Body of pancreas (tissue), 4 donors: ENCODE data around the gene DDX50. TPM values are rescaled to one million over a fixed set of nuclear protein-coding genes. Genes with fewer than 3 reads are reported as not detected.
"Not testable (repeated sequence)": the region's sequence is repeated elsewhere in the genome, so short reads cannot be mapped to it uniquely, and the experiment has no call there.

Experiments
- ATAC-seq: fragments of 150-250 bp; one replicate; pipeline ENCODE4 v1.9.1; 2016
- DNase-seq, 4 donors: peaks; one replicate each; pipeline ENCODE4 v3.0.0-alpha.2; 2019
- H3K27ac ChIP-seq, 4 donors: fragments of 200-600 bp; sonication (generic); 1 replicate in 3 of 4; 2 replicates in 1 of 4; pipeline versions ENCODE4 v1.5.1 to v1.6.1; 2016 to 2019; ENCODE audit warnings: mild to moderate bottlenecking in 1 of 4, mixed read lengths in 1 of 4, moderate library complexity in 1 of 4
- H3K27me3 ChIP-seq, 2 donors: fragments of 200-600 bp; sonication (generic); one replicate each; pipeline ENCODE4 v1.6.0; 2016; ENCODE audit warnings: mild to moderate bottlenecking in 1 of 2
- H3K36me3 ChIP-seq, 2 donors: fragments of 200-600 bp; sonication (generic); replicated peaks in 1 of 2; 2 replicates each; pipeline ENCODE4 v1.5.1; 2016; ENCODE audit warnings: low read depth in 2 of 2; ENCODE audit not compliant: insufficient read depth in 1 of 2
- H3K4me1 ChIP-seq: fragments of 200-600 bp; sonication (generic); one replicate; pipeline ENCODE4 v1.6.0; 2016
- H3K4me3 ChIP-seq, 2 donors: fragments of 200-600 bp; sonication (generic); 1 replicate in 1 of 2; 2 replicates in 1 of 2; pipeline ENCODE4 v1.5.1; 2016 to 2019
- H3K9me3 ChIP-seq, 3 donors: fragments of 200-600 bp; sonication (generic); 1 replicate in 2 of 3; 2 replicates in 1 of 3; pipeline ENCODE4 v1.5.1; 2016
- POLR2A ChIP-seq, 3 donors: fragments of 450-650 bp; IDR thresholded peaks; one replicate each; pipeline ENCODE4 v1.6.1; 2016; ENCODE audit warnings: antibody characterized with exemption in 3 of 3, mild to moderate bottlenecking in 2 of 3
- WGBS, 2 donors: methylation state at CpG; one replicate each; pipeline ENCODE4 v1.1.5; 2017; 5-methylcytosine and 5-hydroxymethylcytosine counted together
- intact Hi-C: fragments of 100-400 bp; cut with DNase I; formaldehyde crosslinking; loops from one replicate; pipeline ENCODE4 v1.15.1; 2023
- total RNA-seq, 2 donors: library from RNA; depleted of rRNA; stranded (reverse); fragments of >200 nt; gene quantifications; one replicate each; pipeline ENCODE4 v1.1.0, GENCODE V29; 2016
- TF ChIP-seq, protein P1 (sequence below), 7 experiments: fragments of 450-650 bp in 4 of 7; fragments of 200-600 bp in 3 of 7; sonication (generic) in 3 of 7; IDR thresholded peaks; one replicate each; pipeline ENCODE4 v1.5.1; 2016 to 2019; ENCODE audit warnings: antibody characterized with exemption in 7 of 7

DDX50 gene
- total RNA-seq, 2 donors from 2014 or later, result 22.3 to 23.7 TPM

- ATAC-seq, H3K36me3 ChIP-seq, DNase-seq, intact Hi-C loops, H3K4me1 ChIP-seq, H3K4me3 ChIP-seq, H3K27me3 ChIP-seq, H3K9me3 ChIP-seq, H3K27ac ChIP-seq: not testable (repeated sequence)
- WGBS, 2 donors, result 97 to 98% methylated on average over 3 of the region's 3 CpGs
These were observed 31.7 kb downstream of the DDX50 start for GRCh38 chr10:68932860-68933259.

DNA sequence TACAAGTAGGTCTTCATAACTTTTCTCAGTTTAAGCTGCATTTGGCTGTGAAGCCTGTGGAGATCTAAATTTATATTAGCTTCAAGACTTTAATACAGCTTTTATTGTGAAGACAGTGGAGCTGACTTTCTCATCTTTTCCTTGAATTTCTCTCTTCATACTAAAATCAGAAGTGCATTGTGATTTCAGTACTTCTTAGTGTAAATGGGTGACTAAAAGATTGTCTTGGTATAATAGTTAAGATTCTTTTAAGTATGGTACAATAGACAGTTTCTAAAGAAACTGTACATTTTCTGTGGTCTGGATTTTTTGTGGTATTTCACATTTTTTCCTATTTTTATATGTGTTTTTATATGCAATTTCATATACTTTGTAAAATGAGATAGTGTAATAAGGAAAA is 33.9 kb downstream of the DDX50 start:
- ATAC-seq (no peak), DNase-seq (no peak)
- TF ChIP-seq, protein P1, sequence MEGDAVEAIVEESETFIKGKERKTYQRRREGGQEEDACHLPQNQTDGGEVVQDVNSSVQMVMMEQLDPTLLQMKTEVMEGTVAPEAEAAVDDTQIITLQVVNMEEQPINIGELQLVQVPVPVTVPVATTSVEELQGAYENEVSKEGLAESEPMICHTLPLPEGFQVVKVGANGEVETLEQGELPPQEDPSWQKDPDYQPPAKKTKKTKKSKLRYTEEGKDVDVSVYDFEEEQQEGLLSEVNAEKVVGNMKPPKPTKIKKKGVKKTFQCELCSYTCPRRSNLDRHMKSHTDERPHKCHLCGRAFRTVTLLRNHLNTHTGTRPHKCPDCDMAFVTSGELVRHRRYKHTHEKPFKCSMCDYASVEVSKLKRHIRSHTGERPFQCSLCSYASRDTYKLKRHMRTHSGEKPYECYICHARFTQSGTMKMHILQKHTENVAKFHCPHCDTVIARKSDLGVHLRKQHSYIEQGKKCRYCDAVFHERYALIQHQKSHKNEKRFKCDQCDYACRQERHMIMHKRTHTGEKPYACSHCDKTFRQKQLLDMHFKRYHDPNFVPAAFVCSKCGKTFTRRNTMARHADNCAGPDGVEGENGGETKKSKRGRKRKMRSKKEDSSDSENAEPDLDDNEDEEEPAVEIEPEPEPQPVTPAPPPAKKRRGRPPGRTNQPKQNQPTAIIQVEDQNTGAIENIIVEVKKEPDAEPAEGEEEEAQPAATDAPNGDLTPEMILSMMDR (IDR thresholded peaks at IDR 0.05), result no peak
- no peak for TF ChIP-seq POLR2A (IDR thresholded peaks at IDR 0.05)
- Histone ChIP-seq H3K36me3 (peaks cover 4 to 5% of the 10 kb centered on the region in 2 donors), H3K4me3 (no peak overlapping the region), H3K9me3 (no peaks in the 10 kb centered on the region), H3K27me3 (no peaks in the 10 kb centered on the region), H3K27ac (no peak overlapping the region), H3K4me1 (peaks cover 5% of the 10 kb centered on the region)
- intact Hi-C loops, result no loop called here

DNA sequence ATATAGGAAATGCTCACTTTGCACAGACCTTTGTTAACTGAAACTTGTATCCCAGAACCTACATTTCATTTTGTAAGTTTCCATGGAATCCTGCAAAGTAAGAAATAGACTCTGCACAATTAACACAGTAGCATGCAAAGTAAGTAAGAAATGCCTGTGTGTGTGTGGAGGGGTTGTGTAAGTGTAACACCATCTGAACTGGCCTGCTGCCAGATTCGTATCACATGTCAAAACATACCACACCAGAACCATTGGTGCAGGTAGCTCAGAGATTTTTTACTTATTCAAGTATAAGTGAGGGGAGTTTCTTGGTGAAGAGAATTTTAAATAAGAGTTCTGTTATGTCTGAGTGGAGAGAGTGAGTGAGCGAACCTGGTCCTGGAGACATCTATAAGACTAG is 37.0 kb downstream of the DDX50 start:
- Histone ChIP-seq H3K27ac (no peak overlapping the region), H3K4me3 (no peak overlapping the region), H3K9me3 (no peaks in the 10 kb centered on the region), H3K4me1 (peaks cover 5% of the 10 kb centered on the region), H3K27me3 (no peaks in the 10 kb centered on the region), H3K36me3 (peaks cover 0 to 10% of the 10 kb centered on the region in 2 donors)
- intact Hi-C loops, result no loop called here
- WGBS, 2 donors, result 58 to 66% methylated on average over 2 of the region's 2 CpGs
- TF ChIP-seq, protein P1 (IDR thresholded peaks at IDR 0.05), result no peak
- TF ChIP-seq POLR2A (IDR thresholded peaks at IDR 0.05), result no peak
- no peak for ATAC-seq
- peak; percentile 25 to 63 (median 38) for DNase-seq

DNA sequence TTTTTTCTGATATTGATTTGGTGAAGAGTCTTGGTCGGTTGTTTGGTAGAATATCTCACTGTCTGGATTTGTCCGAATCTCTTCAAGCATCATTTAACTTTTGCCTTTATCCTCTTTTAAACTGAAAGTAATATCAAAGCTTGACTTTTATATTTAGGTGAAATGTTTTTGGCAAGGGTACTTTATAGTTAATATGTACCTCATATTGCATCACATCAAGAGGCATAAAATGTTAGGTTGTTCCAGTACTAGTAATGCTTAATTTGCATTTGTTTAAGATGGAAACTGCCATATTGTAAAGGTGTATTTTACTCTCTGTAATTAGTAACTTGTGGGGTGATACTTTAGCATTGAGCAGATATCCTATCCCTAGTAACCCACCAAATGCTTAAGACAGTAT is 37.8 kb downstream of the DDX50 start:
- no peak for DNase-seq
- H3K4me3 ChIP-seq, result no peak overlapping the region
- peaks cover 5% of the 10 kb centered on the region for H3K4me1 ChIP-seq
- no peaks in the 10 kb centered on the region for H3K9me3 ChIP-seq
- peaks cover 0 to 11% of the 10 kb centered on the region in 2 donors for H3K36me3 ChIP-seq
- H3K27me3 ChIP-seq, result no peaks in the 10 kb centered on the region
- WGBS, 2 donors, result 80 to 89% methylated on average over 2 of the region's 2 CpGs
- intact Hi-C loops, result no loop called here
- H3K27ac ChIP-seq, result no peak overlapping the region
- TF ChIP-seq POLR2A (IDR thresholded peaks at IDR 0.05), result no peak
- TF ChIP-seq, protein P1 (IDR thresholded peaks at IDR 0.05), result no peak
- no peak for ATAC-seq

DNA sequence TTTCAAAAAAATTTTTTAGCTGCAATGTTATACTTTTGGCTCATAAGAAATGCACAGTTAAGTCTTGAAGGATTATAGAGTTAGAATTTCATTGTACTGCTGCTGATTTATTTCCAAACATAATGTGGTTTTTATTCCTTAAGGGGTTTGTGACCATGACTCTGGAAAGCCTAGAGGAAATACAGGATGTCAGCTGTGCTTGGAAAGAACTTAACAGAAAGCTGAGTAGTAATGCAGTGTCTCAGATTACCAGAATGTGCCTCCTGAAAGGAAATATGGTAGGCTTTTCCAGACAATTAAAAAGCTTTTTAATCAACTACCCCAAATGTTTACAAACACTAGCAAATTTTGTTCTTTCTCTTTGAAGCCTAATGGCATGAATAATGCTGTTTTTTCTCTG is 39.8 kb downstream of the DDX50 start:
- H3K4me3 ChIP-seq, H3K4me1 ChIP-seq, H3K27me3 ChIP-seq, H3K27ac ChIP-seq, ATAC-seq, DNase-seq, H3K9me3 ChIP-seq, intact Hi-C loops: not testable (repeated sequence)
- peaks cover 0 to 13% of the 10 kb centered on the region in 2 donors for H3K36me3 ChIP-seq

DNA sequence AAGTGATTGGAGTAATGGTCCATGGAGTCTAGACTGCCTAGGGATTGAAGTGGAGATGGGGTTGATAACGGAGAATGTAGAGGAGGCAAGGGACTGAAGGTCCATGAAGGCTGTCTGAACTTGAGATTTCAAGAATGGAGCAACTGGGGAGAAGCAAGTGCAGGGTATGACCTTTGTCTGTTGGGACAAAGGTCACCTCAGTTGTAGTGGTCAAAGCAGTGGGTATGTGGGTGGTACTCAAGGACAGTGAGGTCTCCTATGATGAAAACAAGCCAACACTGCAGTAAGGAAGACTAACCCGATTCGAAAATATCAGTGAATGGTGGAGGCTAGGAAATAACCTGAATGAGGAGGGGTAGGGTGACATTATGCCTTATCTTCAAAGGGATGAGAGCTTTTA is 49.5 kb downstream of the DDX50 start:
- Histone ChIP-seq H3K4me1 (no peaks in the 10 kb centered on the region), H3K36me3 (peaks cover 0 to 16% of the 10 kb centered on the region in 2 donors), H3K27me3 (no peaks in the 10 kb centered on the region), H3K9me3 (no peaks in the 10 kb centered on the region), H3K27ac (no peak overlapping the region), H3K4me3 (no peak overlapping the region)
- 84 to 90% methylated on average over 3 of the region's 3 CpGs for WGBS, 2 donors
- intact Hi-C loops, result no loop called here
- DNase-seq, result no peak
- TF ChIP-seq, protein P1 (IDR thresholded peaks at IDR 0.05), result no peak
- no peak for TF ChIP-seq POLR2A (IDR thresholded peaks at IDR 0.05)
- no peak for ATAC-seq
